ENCODE data around the gene PA2G4. TPM values are rescaled to one million over a fixed set of nuclear protein-coding genes. Genes with fewer than 3 reads are reported as not detected.

Gene PA2G4
- total and polyA plus RNA-seq, 10 of the 15 experiments (the other 5 are each of a cell fraction or from before 2014, with no cell fraction given): 148 to 514 (median 406) TPM

- no peak for TF ChIP-seq NKRF (conservative IDR thresholded peaks at IDR 0.05)
- TF ChIP-seq, protein P1, sequence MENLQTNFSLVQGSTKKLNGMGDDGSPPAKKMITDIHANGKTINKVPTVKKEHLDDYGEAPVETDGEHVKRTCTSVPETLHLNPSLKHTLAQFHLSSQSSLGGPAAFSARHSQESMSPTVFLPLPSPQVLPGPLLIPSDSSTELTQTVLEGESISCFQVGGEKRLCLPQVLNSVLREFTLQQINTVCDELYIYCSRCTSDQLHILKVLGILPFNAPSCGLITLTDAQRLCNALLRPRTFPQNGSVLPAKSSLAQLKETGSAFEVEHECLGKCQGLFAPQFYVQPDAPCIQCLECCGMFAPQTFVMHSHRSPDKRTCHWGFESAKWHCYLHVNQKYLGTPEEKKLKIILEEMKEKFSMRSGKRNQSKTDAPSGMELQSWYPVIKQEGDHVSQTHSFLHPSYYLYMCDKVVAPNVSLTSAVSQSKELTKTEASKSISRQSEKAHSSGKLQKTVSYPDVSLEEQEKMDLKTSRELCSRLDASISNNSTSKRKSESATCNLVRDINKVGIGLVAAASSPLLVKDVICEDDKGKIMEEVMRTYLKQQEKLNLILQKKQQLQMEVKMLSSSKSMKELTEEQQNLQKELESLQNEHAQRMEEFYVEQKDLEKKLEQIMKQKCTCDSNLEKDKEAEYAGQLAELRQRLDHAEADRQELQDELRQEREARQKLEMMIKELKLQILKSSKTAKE (IDR thresholded peaks at IDR 0.05; ENCODE audit: low read depth, poor library complexity, severe bottlenecking): no peak
- no peak for TF ChIP-seq SMAD5 (IDR thresholded peaks at IDR 0.05; ENCODE audit: low read depth)
These were observed 30.5 kb downstream of the PA2G4 start (continued) for GRCh38 chr12:56134897-56135296.

DNA sequence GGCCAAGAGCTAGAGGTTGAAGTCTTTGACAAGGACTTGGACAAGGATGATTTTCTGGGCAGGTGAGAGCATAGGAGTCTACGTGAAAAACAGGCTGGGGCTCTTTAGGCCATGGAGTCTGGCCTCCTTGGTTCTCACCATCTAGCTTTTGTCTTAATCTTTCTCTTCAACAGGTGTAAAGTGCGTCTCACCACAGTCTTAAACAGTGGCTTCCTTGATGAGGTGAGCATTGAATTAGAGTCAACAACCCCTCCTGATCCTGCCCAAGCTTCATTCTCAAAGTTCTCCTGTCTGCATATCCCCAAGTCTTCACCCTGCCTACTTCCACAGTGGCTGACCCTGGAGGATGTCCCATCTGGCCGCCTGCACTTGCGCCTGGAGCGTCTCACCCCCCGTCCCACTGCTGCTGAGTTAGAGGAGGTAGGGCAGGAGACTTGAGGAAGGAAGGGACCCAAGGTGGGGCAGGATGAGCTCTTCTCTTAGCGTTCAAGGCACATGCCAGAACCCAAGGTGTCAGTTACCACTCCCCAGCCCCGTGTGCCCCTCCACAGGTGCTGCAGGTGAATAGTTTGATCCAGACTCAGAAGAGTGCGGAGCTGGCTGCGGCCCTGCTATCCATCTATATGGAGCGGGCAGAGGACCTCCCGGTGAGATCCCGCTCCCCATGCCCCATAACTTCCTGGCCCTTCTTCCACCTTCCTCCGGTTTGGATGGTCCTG is 33.7 kb downstream of the PA2G4 start:
- ATAC-seq: no peak
- ChIA-PET SMC1A (ENCODE audit: uncharacterized antibody, unreplicated experiment) (no interaction called here), RAD21 (ENCODE audit: unreplicated experiment) (no interaction called here), CTCF (interaction anchor here (2.4 kb wide), 1 partner anchor 11 kb away, joined by 11 read pairs; the partner anchor contains the start of gene ESYT1), POLR2A (interaction anchor here (1.2 kb wide), 1 partner anchor 10 kb away, joined by 5 read pairs; the partner anchor contains the start of gene ESYT1)
- Histone ChIP-seq H2AFZ (ENCODE audit: control insufficient read depth, low read depth, low read length) (no peak overlapping the region), H3K4me2 (ENCODE audit: control insufficient read depth, insufficient read depth) (no peak overlapping the region), H3K36me3 (ENCODE audit: control insufficient read depth in 2 of 2, insufficient read depth in 2 of 2, low read length in 1 of 2) (peaks cover 15 to 25% of the 10 kb centered on the region in 2 experiments), H3K27me3 (replicated peaks in 1 of 2; ENCODE audit: control insufficient read depth in 2 of 2, insufficient read depth in 2 of 2, low read length in 1 of 2) (no peaks in the 10 kb centered on the region), H3K79me2 (ENCODE audit: control insufficient read depth, insufficient read depth, low read length) (no peaks in the 10 kb centered on the region), H3K4me1 (ENCODE audit: control insufficient read depth, insufficient read depth, low read length) (no peaks in the 10 kb centered on the region), H4K20me1 (ENCODE audit: control insufficient read depth, insufficient read depth) (no peaks in the 10 kb centered on the region), H3K4me3 (no peak overlapping the region), H3K9me3 (replicated peaks; ENCODE audit: control insufficient read depth, insufficient read depth, low read length) (no peaks in the 10 kb centered on the region), H3K27ac (ENCODE audit: control insufficient read depth, insufficient read depth) (no peak overlapping the region), H3K9ac (ENCODE audit: control insufficient read depth, insufficient read depth, low read length) (no peak overlapping the region)
- in situ Hi-C loops (cut with MboI) (no loop called here), intact Hi-C loops (cut with micrococcal nuclease; ENCODE audit: unreplicated experiment) (no loop called here)
- BruUV-seq (replicated peaks): no TSS peak
- no peak for DNase-seq (ENCODE audit: low read depth, low spot score)
- no peak for FAIRE-seq
- 98% methylated on average over 14 of the region's 14 CpGs for WGBS (ENCODE audit: insufficient coverage, insufficient replicate concordance, low lambda C conversion rate, missing lambda C conversion rate)
- TF ChIP-seq POLR2AphosphoS5 (IDR thresholded peaks at IDR 0.05; ENCODE audit: low read length) (no peak), KLF5 (IDR thresholded peaks at IDR 0.05; ENCODE audit: partially characterized antibody) (no peak), BCLAF1 (IDR thresholded peaks at IDR 0.05) (no peak), LARP7 (IDR thresholded peaks at IDR 0.05) (no peak), SUPT20H (IDR thresholded peaks at IDR 0.05; ENCODE audit: borderline replicate concordance, control insufficient read depth, low read depth, low read length) (no peak), SRF (IDR thresholded peaks at IDR 0.05; ENCODE audit: low read depth in 2 of 2, low read length in 2 of 2) (no peak), ZBTB11 (CRISPR knock-in tag; IDR thresholded peaks at IDR 0.05) (no peak)
